KMS-11 (cell line): ENCODE measurements around the gene CYP27A1.

Source experiments
- H2AFZ ChIP-seq: fragments of 200-600 bp; sonication (generic); 2 replicates; pipeline ENCODE4 v1.6.1; 2016; ENCODE audit warnings: antibody characterized with exemption, mixed run types, low read depth
- H3K27ac ChIP-seq: fragments of 200-600 bp; sonication (generic); 2 replicates; pipeline ENCODE4 v1.6.1; 2016; ENCODE audit warnings: mild to moderate bottlenecking, mixed run types
- H3K27me3 ChIP-seq: fragments of 200-600 bp; sonication (generic); 2 replicates; pipeline ENCODE4 v1.6.1; 2017; ENCODE audit warnings: mild to moderate bottlenecking, low read depth, mixed run types, moderate library complexity; ENCODE audit not compliant: insufficient read depth
- H3K36me3 ChIP-seq: fragments of 200-600 bp; sonication (generic); 2 replicates; pipeline ENCODE4 v1.6.1; 2017; ENCODE audit warnings: mild to moderate bottlenecking, mixed run types; ENCODE audit not compliant: insufficient read depth
- H3K4me1 ChIP-seq: fragments of 200-600 bp; sonication (generic); 2 replicates; pipeline ENCODE4 v1.6.1; 2016; ENCODE audit warnings: mild to moderate bottlenecking, low read depth, mixed run types; ENCODE audit not compliant: poor library complexity, severe bottlenecking
- H3K4me2 ChIP-seq: fragments of 200-600 bp; sonication (generic); 2 replicates; pipeline ENCODE4 v1.7.0; 2016; ENCODE audit warnings: mild to moderate bottlenecking, mixed run types
- H3K4me3 ChIP-seq: fragments of 200-600 bp; sonication (generic); IDR thresholded peaks from 2 replicates; pipeline ENCODE4 v1.6.1; 2017; ENCODE audit warnings: low read depth, low read length, mixed read lengths; ENCODE audit not compliant: insufficient read depth
- H3K79me2 ChIP-seq: fragments of 200-600 bp; sonication (generic); 2 replicates; pipeline ENCODE4 v1.6.1; 2016; ENCODE audit warnings: low read depth, mixed run types; ENCODE audit not compliant: insufficient read depth
- H3K9ac ChIP-seq: fragments of 200-600 bp; sonication (generic); 2 replicates; pipeline ENCODE4 v1.6.1; 2016; ENCODE audit warnings: mild to moderate bottlenecking, mixed run types
- H4K20me1 ChIP-seq: fragments of 200-600 bp; sonication (generic); 2 replicates; pipeline ENCODE4 v1.6.1; 2016; ENCODE audit warnings: mild to moderate bottlenecking, mixed run types; ENCODE audit not compliant: insufficient read depth
- CTCF ChIP-seq: fragments of 200-600 bp; sonication (generic); conservative IDR thresholded peaks from 2 replicates; pipeline ENCODE4 v1.6.1; 2017; ENCODE audit warnings: low read depth, mild to moderate bottlenecking, antibody characterized with exemption, low read length, moderate library complexity, mixed read lengths

The CYP27A1 gene

GRCh38 chr2:218754201-218754600 is 27.7 kb upstream of the CYP27A1 start:
- Histone ChIP-seq H3K27me3 (no peaks in the 10 kb centered on the region), H3K36me3 (no peaks in the 10 kb centered on the region; the same call in 1 of the 2 replicates), H4K20me1 (no peaks in the 10 kb centered on the region), H3K4me3 (no peak overlapping the region), H2AFZ (no peak overlapping the region), H3K27ac (no peak overlapping the region), H3K4me1 (peaks cover 7% of the 10 kb centered on the region), H3K4me2 (no peak overlapping the region), H3K79me2 (no peaks in the 10 kb centered on the region), H3K9ac (no peak overlapping the region)
- no peak for TF ChIP-seq CTCF

GRCh38 chr2:218754781-218755180 is 27.2 kb upstream of the CYP27A1 start:
- Histone ChIP-seq H3K79me2 (no peaks in the 10 kb centered on the region), H3K27me3 (no peaks in the 10 kb centered on the region), H3K4me3 (no peak overlapping the region), H3K27ac (no peak overlapping the region), H3K4me1 (peaks cover 7% of the 10 kb centered on the region), H3K36me3 (no peaks in the 10 kb centered on the region; the same call in 1 of the 2 replicates), H3K4me2 (no peak overlapping the region), H3K9ac (no peak overlapping the region), H4K20me1 (no peaks in the 10 kb centered on the region), H2AFZ (no peak overlapping the region)
- TF ChIP-seq CTCF, result no peak

- Histone ChIP-seq H3K4me1 (peaks cover 7% of the 10 kb centered on the region), H3K4me3 (no peak overlapping the region), H3K36me3 (no peaks in the 10 kb centered on the region; the same call in 1 of the 2 replicates)
Measured at GRCh38 chr2:218755198-218755566, 26.8 kb upstream of the CYP27A1 start.

GRCh38 chr2:218755567-218756404 is 26.2 kb upstream of the CYP27A1 start:
- no peak overlapping the region for H3K27ac ChIP-seq
- no peak for TF ChIP-seq CTCF
- H4K20me1 ChIP-seq, result no peaks in the 10 kb centered on the region
- H3K79me2 ChIP-seq, result no peaks in the 10 kb centered on the region
- H2AFZ ChIP-seq, result no peak overlapping the region
- no peak overlapping the region for H3K4me3 ChIP-seq
- H3K36me3 ChIP-seq, result no peaks in the 10 kb centered on the region; the same call in 1 of the 2 replicates
- no peaks in the 10 kb centered on the region for H3K27me3 ChIP-seq
- H3K4me1 ChIP-seq, result peaks cover 7% of the 10 kb centered on the region
- no peak overlapping the region for H3K4me2 ChIP-seq
- H3K9ac ChIP-seq, result no peak overlapping the region

More at GRCh38 chr2:218755198-218755566, 26.8 kb upstream of the CYP27A1 start:
- Histone ChIP-seq H3K79me2 (no peaks in the 10 kb centered on the region), H3K27ac (no peak overlapping the region), H3K4me2 (no peak overlapping the region), H3K27me3 (no peaks in the 10 kb centered on the region), H3K9ac (no peak overlapping the region), H2AFZ (no peak overlapping the region), H4K20me1 (no peaks in the 10 kb centered on the region)
- no peak for TF ChIP-seq CTCF
